Measurements from ENCODE around the gene BDKRB1. TPM values are rescaled to one million over a fixed set of nuclear protein-coding genes. Genes with fewer than 3 reads are reported as not detected.

The BDKRB1 gene
- total and polyA plus RNA-seq, 10 donors: 0.22 TPM; not detected in 9

DNA sequence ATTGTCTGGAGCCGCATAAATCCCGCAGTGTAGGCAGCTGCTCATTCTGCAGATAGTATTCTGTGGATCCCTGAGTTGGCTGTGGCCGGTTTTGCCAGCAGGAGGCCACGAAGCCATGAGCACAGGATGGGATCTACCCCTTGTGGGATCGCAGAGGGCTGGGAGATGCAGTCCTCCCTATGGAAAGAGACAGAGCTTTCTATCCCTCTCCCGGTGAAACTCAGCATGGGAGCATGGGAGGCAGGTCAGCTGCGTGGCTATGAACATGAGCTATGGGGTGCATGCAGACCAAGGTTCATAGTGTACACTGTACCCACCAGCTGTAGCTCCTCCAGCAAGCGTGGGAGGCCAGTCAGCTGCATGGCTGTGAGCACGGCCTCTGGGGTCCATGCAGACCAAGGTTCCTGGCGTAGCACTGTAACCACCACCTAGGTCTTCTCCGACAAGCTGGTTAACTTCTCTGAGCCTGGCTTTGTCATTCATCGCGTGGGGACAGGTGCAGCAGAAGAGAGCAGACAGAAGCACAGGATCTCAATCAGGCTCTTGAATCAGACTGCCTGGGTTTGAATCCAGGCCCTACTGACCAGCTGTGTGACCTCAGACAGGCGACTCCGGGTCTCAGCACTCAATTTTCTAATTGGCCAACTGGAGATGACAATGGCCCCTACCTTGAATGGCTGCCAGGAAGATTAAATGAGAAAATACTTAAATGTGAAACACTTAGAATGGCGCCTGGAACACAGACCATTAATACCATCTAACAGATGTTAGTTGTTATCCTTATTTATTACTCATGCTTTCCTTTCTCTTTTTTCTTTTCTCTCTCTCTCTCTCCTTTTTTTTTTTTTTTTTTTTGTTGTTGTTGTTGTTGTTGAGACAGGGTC, 6.0 kb downstream of the BDKRB1 start:
- no peaks in the 10 kb centered on the region for H3K9me3 ChIP-seq
- 76 to 91% (median 83%) methylated on average over 11 to 16 of the region's 16 CpGs for WGBS, 5 donors
- no peak overlapping the region for H3K27ac ChIP-seq
- no peaks in the 10 kb centered on the region for H3K36me3 ChIP-seq
- H3K4me1 ChIP-seq: no peaks in the 10 kb centered on the region
- no peak overlapping the region for H3K4me3 ChIP-seq
- intact Hi-C loops (cut with DNase I; ENCODE audit: low total_unique reads): no loop called here
- no peak for TF ChIP-seq POLR2A (IDR thresholded peaks at IDR 0.05)
- TF ChIP-seq, protein P1, sequence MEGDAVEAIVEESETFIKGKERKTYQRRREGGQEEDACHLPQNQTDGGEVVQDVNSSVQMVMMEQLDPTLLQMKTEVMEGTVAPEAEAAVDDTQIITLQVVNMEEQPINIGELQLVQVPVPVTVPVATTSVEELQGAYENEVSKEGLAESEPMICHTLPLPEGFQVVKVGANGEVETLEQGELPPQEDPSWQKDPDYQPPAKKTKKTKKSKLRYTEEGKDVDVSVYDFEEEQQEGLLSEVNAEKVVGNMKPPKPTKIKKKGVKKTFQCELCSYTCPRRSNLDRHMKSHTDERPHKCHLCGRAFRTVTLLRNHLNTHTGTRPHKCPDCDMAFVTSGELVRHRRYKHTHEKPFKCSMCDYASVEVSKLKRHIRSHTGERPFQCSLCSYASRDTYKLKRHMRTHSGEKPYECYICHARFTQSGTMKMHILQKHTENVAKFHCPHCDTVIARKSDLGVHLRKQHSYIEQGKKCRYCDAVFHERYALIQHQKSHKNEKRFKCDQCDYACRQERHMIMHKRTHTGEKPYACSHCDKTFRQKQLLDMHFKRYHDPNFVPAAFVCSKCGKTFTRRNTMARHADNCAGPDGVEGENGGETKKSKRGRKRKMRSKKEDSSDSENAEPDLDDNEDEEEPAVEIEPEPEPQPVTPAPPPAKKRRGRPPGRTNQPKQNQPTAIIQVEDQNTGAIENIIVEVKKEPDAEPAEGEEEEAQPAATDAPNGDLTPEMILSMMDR (IDR thresholded peaks at IDR 0.05 in 8 of 11, conservative IDR thresholded peaks at IDR 0.05 in 3 of 11): no peak
- peak in 1 of 3 donors; percentile 16 for TF ChIP-seq POLR2AphosphoS5 (IDR thresholded peaks at IDR 0.05)
- H3K27me3 ChIP-seq (replicated peaks in 1 of 7): peaks cover 0 to 30% (median 0%) of the 10 kb centered on the region in 7 donors
- no peak for DNase-seq

GRCh38 chr14:96263347-96264199, 7.6 kb downstream of the BDKRB1 start:
- no peaks in the 10 kb centered on the region for H3K36me3 ChIP-seq
- intact Hi-C loops (cut with DNase I; ENCODE audit: low total_unique reads): no loop called here
- H3K27me3 ChIP-seq (replicated peaks in 1 of 7): peaks cover 0 to 29% (median 0%) of the 10 kb centered on the region in 7 donors
- no peak overlapping the region for H3K4me3 ChIP-seq
- 82 to 92% (median 88%) methylated on average over 16 to 20 of the region's 20 CpGs for WGBS, 5 donors
- no peak overlapping the region for H3K27ac ChIP-seq
- TF ChIP-seq, protein P1 (IDR thresholded peaks at IDR 0.05 in 8 of 11, conservative IDR thresholded peaks at IDR 0.05 in 3 of 11): no peak
- TF ChIP-seq POLR2A (IDR thresholded peaks at IDR 0.05): no peak
- no peak for TF ChIP-seq POLR2AphosphoS5 (IDR thresholded peaks at IDR 0.05)
- no peaks in the 10 kb centered on the region for H3K4me1 ChIP-seq
- H3K9me3 ChIP-seq: no peaks in the 10 kb centered on the region
- DNase-seq: no peak

DNA sequence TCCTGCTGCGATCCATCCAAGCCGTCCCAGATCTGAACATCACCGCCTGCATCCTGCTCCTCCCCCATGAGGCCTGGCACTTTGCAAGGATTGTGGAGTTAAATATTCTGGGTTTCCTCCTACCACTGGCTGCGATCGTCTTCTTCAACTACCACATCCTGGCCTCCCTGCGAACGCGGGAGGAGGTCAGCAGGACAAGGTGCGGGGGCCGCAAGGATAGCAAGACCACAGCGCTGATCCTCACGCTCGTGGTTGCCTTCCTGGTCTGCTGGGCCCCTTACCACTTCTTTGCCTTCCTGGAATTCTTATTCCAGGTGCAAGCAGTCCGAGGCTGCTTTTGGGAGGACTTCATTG, 8.2 kb downstream of the BDKRB1 start:
- H3K27ac ChIP-seq: no peak overlapping the region
- no peak for TF ChIP-seq POLR2A (IDR thresholded peaks at IDR 0.05)
- TF ChIP-seq, protein P1 (IDR thresholded peaks at IDR 0.05 in 8 of 11, conservative IDR thresholded peaks at IDR 0.05 in 3 of 11): no peak
- TF ChIP-seq POLR2AphosphoS5 (IDR thresholded peaks at IDR 0.05): no peak
- H3K9me3 ChIP-seq: no peaks in the 10 kb centered on the region
- no peak overlapping the region for H3K4me3 ChIP-seq
- 82 to 92% (median 87%) methylated on average over 14 of the region's 14 CpGs for WGBS, 5 donors
- H3K27me3 ChIP-seq (replicated peaks in 1 of 7): peaks cover 0 to 29% (median 0%) of the 10 kb centered on the region in 7 donors
- intact Hi-C loops (cut with DNase I; ENCODE audit: low total_unique reads): no loop called here
- DNase-seq: no peak
- H3K4me1 ChIP-seq: no peaks in the 10 kb centered on the region
- no peaks in the 10 kb centered on the region for H3K36me3 ChIP-seq

DNA sequence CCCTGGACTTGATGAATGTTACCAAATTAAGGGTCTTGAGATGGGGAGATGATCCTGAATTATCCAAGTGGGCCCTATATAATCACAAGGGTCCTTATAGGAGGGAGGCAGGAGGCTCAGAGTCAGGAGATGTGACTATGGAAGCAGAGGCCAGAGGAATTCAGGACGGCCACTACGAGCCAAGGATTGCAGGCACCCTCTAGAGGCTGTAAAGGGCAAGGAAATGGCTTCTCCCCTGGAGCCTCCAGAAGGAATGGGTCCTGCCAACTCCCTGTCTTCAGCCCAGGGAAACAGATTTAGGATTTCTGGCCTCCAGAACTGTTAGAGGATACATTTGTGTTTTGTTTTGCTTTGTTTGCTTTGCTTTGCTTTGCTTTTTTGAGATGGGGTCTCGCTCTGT, 8.8 kb downstream of the BDKRB1 start:
- DNase-seq: no peak
- TF ChIP-seq POLR2A (IDR thresholded peaks at IDR 0.05) (no peak), POLR2AphosphoS5 (IDR thresholded peaks at IDR 0.05) (no peak)
- H3K27me3 ChIP-seq (replicated peaks in 1 of 7): peaks cover 0 to 25% (median 0%) of the 10 kb centered on the region in 7 donors
- no peak overlapping the region for H3K27ac ChIP-seq
- H3K4me3 ChIP-seq: no peak overlapping the region
- intact Hi-C loops (cut with DNase I; ENCODE audit: low total_unique reads): no loop called here
- 56 to 81% (median 71%) methylated on average over 3 of the region's 3 CpGs for WGBS, 5 donors
- no peaks in the 10 kb centered on the region for H3K36me3 ChIP-seq
- H3K9me3 ChIP-seq: no peaks in the 10 kb centered on the region
- H3K4me1 ChIP-seq: no peaks in the 10 kb centered on the region
